ENCODE measurements around the gene IDH3G. TPM values are rescaled to one million over a fixed set of nuclear protein-coding genes. Genes with fewer than 3 reads are reported as not detected.

The IDH3G gene
- 56.7 TPM for total RNA-seq (ENCODE audit: unreplicated experiment)
- long read RNA-seq, partial matches to known transcripts: 3 of 89 reads
- long read RNA-seq, other reads (novel, unspliced or antisense): 86 of 89 reads

GRCh38 chrX:153794018-153794896 is at the start of gene IDH3G, which contains the start of gene SSR4:
Gene IDH3G, minus strand, starts transcription at chrX:153794375. Its CDS starts 49 bp downstream, at chrX:153794326.
Gene SSR4, plus strand, starts transcription at chrX:153794668. Its CDS starts 20 bp downstream, at chrX:153794688.
- Mint-ChIP-seq H3K27me3 (ENCODE audit: unreplicated experiment) (no peaks in the 10 kb centered on the region), H3K9me3 (ENCODE audit: unreplicated experiment) (peaks cover 6% of the 10 kb centered on the region), H3K4me3 (ENCODE audit: unreplicated experiment) (peak within 1 kb of the TSS; percentile 96), H3K4me1 (ENCODE audit: low read depth, unreplicated experiment) (peaks cover 5% of the 10 kb centered on the region), H3K27ac (ENCODE audit: unreplicated experiment) (peak within 1 kb of the TSS; percentile 95), H3K36me3 (ENCODE audit: unreplicated experiment) (no peaks in the 10 kb centered on the region)
- TF ChIP-seq CTCF (IDR thresholded peaks at IDR 0.05; ENCODE audit: partially characterized antibody, unreplicated experiment): no peak
- DNase-seq: peak; percentile 90

- Mint-ChIP-seq H3K36me3 (ENCODE audit: unreplicated experiment) (no peaks in the 10 kb centered on the region), H3K27ac (ENCODE audit: unreplicated experiment) (no peak overlapping the region), H3K4me1 (ENCODE audit: low read depth, unreplicated experiment) (no peaks in the 10 kb centered on the region), H3K9me3 (ENCODE audit: unreplicated experiment) (no peaks in the 10 kb centered on the region), H3K27me3 (ENCODE audit: unreplicated experiment) (peaks cover 4% of the 10 kb centered on the region), H3K4me3 (ENCODE audit: unreplicated experiment) (no peak overlapping the region)
- no peak for TF ChIP-seq CTCF (IDR thresholded peaks at IDR 0.05; ENCODE audit: partially characterized antibody, unreplicated experiment)
- DNase-seq: no peak
These were observed 42.7 kb upstream of the IDH3G start for GRCh38 chrX:153836921-153837320.

GRCh38 chrX:153832728-153833127 is 38.6 kb upstream of the IDH3G start:
- TF ChIP-seq CTCF (IDR thresholded peaks at IDR 0.05; ENCODE audit: partially characterized antibody, unreplicated experiment): no peak
- H3K4me1 Mint-ChIP-seq (ENCODE audit: low read depth, unreplicated experiment): no peaks in the 10 kb centered on the region
- H3K36me3 Mint-ChIP-seq (ENCODE audit: unreplicated experiment): no peaks in the 10 kb centered on the region
- no peak overlapping the region for H3K27ac Mint-ChIP-seq (ENCODE audit: unreplicated experiment)
- peaks cover 2% of the 10 kb centered on the region for H3K9me3 Mint-ChIP-seq (ENCODE audit: unreplicated experiment)
- DNase-seq: no peak
- H3K4me3 Mint-ChIP-seq (ENCODE audit: unreplicated experiment): no peak overlapping the region
- H3K27me3 Mint-ChIP-seq (ENCODE audit: unreplicated experiment): peaks cover 4% of the 10 kb centered on the region

GRCh38 chrX:153831429-153832150 is 37.4 kb upstream of the IDH3G start:
- H3K36me3 Mint-ChIP-seq (ENCODE audit: unreplicated experiment): no peaks in the 10 kb centered on the region
- DNase-seq: no peak
- H3K27me3 Mint-ChIP-seq (ENCODE audit: unreplicated experiment): peaks cover 6% of the 10 kb centered on the region
- peak overlapping the region; percentile 64 for H3K4me3 Mint-ChIP-seq (ENCODE audit: unreplicated experiment)
- TF ChIP-seq CTCF (IDR thresholded peaks at IDR 0.05; ENCODE audit: partially characterized antibody, unreplicated experiment): no peak
- no peaks in the 10 kb centered on the region for H3K4me1 Mint-ChIP-seq (ENCODE audit: low read depth, unreplicated experiment)
- H3K27ac Mint-ChIP-seq (ENCODE audit: unreplicated experiment): no peak overlapping the region
- peaks cover 5% of the 10 kb centered on the region for H3K9me3 Mint-ChIP-seq (ENCODE audit: unreplicated experiment)

Measured in glutamatergic neuron (in vitro differentiated cells).